ENCODE results near the gene CNR1. TPM values are rescaled to one million over a fixed set of nuclear protein-coding genes. Genes with fewer than 3 reads are reported as not detected.
"Not testable (repeated sequence)": the region's sequence is repeated elsewhere in the genome, so short reads cannot be mapped to it uniquely, and the experiment has no call there.

The CNR1 gene
- 1 to 10 TPM in 1 of 10 donors, under 1 TPM in 9; 0.18 to 1.0 (median 0.52) TPM for polyA plus RNA-seq (ENCODE audit: insufficient read length in 10 of 10)
- long read RNA-seq, donor 1: 0 reads
- long read RNA-seq, donor 2: 0 reads
- long read RNA-seq, donor 3: 0 reads
- long read RNA-seq, donor 4: 0 reads
- long read RNA-seq, donor 5: 0 reads
- long read RNA-seq, donor 6: 0 reads
- long read RNA-seq, donor 7, partial matches to known transcripts: 0 of 1 reads
- long read RNA-seq, donor 7, other reads (novel, unspliced or antisense): 0 of 1 reads
- long read RNA-seq, donor 8: 0 reads
- long read RNA-seq, donor 9: 0 reads

DNA sequence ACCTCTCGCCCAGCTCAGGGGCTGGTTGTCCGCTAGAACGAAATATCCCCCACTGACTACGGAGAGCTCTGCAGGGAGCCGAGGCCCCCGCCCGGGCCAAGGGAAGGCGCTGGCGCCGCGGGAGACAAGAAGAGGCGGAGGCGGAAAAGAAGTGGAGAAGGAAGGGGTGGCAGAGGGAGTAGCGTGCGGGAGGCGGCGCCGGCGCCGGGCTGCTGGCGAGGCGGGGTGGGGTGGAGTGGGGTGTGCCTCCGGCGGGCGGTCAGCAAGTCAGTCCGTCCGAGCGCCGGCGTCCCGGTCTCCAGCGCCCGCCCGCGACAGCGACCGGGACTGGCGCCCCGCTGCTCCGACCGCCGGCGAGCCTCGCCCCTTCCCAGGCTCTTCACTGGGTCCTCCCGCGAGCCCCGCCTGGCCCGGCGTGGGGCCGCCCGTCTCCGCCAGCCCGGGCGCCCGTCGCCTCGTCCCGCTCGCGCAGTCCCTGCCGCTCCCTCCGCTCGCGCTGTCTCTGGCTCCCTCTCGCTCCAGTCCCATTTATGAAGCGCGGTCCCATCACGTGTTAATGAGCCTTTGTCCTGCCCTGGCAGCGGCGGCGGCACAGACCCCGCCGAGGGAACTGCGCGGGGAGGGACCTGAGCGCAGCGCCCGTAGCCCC lies at the start of gene CNR1:
Gene CNR1 (minus strand): TSS at position 504 of the 649 bp plus-strand sequence. CDS start 21,073 bp downstream, outside the sequence.
- DNase-seq: peak in 2 of 3 donors; percentile 36 to 64

- DNase-seq: no peak
These were observed 45.3 kb upstream of the CNR1 start for GRCh38 chr6:88211446-88211845.

DNA sequence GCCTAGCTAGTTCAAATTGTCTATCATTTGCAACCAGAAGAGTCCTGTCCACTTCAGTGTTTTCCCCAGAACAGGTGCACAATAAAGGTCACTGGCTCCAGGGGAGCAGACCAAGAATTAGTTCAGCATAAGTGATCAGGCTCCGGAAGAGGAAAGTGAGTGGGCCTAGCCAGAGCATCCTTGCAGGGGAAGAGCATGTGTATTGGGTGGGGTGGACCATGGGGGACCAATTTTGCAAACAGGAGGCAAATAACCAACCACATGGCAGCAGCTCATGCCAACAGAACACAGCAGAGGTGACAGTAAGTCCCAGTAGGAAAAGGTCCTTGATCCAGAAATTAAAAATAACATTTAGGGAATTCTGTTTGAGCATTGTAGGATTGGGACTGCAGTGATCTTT lies 43.2 kb upstream of the CNR1 start:
- no peak for DNase-seq

DNA sequence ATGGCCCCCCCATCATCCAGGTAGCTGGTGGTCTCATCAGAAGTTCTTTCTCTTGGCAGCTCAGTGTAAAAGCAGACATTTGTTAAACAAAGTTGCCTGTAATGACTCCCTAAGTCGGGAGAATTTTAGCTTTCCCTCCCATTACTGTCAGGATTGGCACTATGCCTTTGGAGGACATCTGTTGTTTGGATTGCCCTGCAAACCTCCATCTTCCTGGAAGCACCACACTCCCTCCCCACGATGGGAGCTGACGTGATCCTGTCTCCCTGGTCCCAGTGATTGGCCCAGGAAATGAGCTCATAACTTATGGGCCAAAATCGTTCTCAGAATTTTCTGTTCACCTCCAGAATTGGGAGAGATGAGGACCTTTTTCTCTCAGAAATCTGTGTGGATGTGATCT lies 42.6 kb upstream of the CNR1 start:
- DNase-seq: no peak

GRCh38 chr6:88201734-88202133 lies 35.6 kb upstream of the CNR1 start:
- DNase-seq: not testable (repeated sequence)

GRCh38 chr6:88184921-88185320 lies 18.8 kb upstream of the CNR1 start:
- no peak for DNase-seq

DNA sequence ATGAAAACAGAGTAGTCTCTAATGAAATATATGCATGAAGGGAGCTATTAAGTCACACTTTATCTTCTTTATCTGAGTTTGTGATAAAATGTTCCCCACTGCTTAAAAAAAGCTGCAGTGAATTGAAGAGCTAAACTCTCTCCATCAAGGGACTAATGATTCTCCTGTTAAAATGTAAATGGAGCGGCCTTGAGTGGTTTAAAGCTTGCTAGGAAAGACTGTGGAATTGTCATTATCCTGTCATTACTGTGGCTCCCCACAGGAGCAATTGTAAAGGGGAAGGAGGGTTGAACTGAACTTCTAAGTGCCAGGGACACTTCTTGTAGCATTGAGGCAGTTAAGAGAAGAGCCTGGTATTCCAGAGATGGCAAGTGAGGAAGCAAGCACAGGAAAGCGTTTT lies 17.3 kb upstream of the CNR1 start:
- DNase-seq: no peak

- no peak for DNase-seq
These were observed 13.5 kb upstream of the CNR1 start for GRCh38 chr6:88179692-88180091.

GRCh38 chr6:88177961-88178464 lies 11.9 kb upstream of the CNR1 start:
- DNase-seq: no peak

GRCh38 chr6:88174906-88175305 lies 8.8 kb upstream of the CNR1 start:
- DNase-seq: no peak

DNA sequence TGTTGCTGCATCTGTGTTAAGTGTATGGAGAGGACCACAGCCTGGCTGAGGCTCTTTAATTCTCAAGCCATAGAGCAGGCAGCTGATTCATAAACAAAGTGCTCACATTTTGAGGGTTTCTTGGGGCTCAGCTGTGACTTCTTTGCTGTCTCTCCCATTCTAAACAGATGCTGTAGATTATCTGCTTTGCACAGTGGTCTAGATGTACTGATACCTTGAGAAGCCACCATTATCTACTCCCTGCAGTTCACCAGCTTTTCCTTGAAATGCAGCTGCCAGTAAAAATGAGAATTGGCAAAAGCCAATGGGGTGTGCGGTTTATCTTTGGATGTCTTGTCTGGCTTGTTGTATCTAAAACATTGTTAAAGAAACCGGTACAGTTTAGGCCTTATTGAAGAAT lies 5.2 kb upstream of the CNR1 start:
- DNase-seq: no peak

GRCh38 chr6:88168362-88168761 lies 2.2 kb upstream of the CNR1 start:
- DNase-seq: no peak

DNA sequence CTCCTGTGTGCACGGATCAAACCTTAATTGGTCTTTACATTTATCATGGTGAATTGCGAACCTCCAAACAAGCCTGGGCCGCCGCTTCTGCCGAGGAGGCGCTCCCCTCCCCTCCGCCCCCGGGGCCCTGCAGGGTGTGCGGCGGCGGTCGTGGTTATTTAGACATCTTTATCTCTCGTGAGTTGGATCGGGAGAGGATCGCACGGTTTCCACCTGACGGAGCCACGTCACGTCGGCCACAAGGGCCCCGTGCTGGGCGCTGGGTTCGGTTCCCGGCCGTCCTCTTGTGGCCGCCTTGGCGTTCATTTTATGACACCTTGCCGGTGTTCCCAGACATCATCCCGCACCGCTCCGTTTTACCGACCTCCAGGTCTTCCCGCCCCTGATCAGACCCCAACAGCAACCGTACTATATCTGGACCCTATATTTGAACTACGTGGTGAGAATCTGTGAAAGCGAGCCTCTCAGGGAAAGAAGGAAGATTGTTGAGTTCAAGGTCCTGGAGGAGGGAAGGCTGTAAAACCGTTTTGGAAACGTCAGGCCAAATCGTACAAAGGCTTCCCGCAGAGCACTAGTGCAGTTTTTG lies 1.3 kb upstream of the CNR1 start:
- peak in 2 of 3 donors; percentile 3 to 22 for DNase-seq

DNA sequence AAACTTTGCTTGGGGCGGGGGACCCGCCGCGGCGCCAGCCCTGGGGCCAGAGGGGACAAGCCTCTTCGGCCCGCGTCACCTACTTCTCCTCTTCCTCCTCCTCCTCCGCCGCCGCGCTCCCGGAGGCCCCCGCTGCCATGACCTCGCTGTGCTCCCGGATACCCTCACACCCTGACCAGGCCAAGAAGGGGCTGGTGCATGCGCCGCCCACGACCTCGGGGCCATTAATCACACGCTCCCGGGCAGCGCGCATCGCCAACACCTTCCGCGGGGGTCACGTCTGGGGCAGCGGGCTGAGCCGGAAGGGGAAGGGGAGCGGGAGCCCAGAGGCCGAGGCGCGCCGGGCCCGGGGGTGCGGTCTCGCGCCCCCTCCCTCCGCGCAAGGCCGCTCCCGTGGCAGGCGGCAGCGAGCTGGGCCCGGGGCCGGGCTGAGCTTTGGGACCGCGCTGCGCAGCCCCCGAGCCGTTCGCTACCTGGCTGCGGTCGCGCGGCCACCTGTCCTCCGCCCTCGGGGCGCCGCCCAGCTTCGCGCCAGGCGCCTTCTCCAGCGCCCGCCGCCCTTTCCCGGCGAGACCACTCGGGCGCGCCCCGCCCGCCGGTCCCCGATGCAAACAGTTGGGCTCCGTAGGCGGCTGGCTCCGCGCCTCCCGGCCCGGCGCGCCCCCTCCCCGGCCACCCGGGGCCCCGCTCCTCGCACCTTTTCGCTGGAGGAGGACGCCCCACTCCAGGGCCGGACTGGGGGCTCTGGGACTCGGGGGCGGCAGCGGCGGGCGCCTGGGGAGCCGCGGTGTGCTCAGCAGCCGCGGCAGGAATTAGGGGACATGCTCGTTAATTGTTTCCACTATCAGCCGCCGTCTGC lies 575 bp upstream of the CNR1 start:
- DNase-seq: peak in 2 of 3 donors; percentile 7 to 51

- DNase-seq: peak in 2 of 3 donors; percentile 2
These were observed 882 bp downstream of the CNR1 start for GRCh38 chr6:88165087-88165843.

- DNase-seq: no peak
These were observed 2.1 kb downstream of the CNR1 start for GRCh38 chr6:88164061-88164460.

DNA sequence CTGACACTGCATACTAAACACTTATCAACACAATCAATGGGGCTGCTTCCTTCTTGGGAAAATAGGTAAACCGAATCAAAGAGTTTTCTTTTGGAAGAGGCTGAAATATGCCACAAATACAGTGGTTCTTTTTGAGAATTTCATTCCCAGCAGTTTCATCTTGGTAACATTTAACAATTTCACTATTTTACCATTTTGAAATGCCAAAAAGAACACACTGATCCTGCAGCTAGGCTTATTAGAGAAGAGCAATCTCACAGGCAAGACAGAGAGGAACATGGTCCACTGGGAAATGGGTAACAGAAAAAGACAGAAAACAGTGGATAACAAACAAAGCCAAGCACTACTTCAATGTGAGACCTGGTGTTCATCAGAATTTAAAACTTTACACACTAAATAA lies 2.5 kb downstream of the CNR1 start:
- no peak for DNase-seq

- no peak for DNase-seq
These were observed 4.2 kb downstream of the CNR1 start for GRCh38 chr6:88161940-88162339.

GRCh38 chr6:88157106-88157505 lies 9.0 kb downstream of the CNR1 start:
- no peak for DNase-seq

- DNase-seq: no peak
These were observed 20.7 kb downstream of the CNR1 start for GRCh38 chr6:88145298-88145963.
